ENCODE results near the gene TIMM10.
"Not testable (repeated sequence)": the region's sequence is repeated elsewhere in the genome, so short reads cannot be mapped to it uniquely, and the experiment has no call there.

TIMM10 gene

DNA sequence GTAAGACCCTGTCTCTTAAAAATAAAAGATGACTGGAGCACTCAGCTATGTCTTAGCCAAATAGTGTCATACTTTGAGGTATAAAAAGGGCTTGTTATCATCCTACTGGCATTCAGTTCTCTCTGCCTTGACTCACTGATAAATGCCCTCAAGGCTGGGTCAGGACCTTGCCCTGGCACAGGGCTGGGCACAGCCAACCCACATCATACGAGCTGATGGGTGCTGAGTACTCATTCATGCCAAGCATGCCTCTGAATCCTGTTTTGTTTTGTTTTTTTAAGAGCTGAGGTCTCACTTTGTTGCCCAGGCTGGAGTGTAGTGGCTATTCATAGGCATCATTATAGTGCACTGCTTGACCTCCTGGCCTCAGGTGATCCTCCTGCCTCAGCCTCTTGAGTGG lies 8.8 kb upstream of the TIMM10 start:
- no peak for DNase-seq

DNA sequence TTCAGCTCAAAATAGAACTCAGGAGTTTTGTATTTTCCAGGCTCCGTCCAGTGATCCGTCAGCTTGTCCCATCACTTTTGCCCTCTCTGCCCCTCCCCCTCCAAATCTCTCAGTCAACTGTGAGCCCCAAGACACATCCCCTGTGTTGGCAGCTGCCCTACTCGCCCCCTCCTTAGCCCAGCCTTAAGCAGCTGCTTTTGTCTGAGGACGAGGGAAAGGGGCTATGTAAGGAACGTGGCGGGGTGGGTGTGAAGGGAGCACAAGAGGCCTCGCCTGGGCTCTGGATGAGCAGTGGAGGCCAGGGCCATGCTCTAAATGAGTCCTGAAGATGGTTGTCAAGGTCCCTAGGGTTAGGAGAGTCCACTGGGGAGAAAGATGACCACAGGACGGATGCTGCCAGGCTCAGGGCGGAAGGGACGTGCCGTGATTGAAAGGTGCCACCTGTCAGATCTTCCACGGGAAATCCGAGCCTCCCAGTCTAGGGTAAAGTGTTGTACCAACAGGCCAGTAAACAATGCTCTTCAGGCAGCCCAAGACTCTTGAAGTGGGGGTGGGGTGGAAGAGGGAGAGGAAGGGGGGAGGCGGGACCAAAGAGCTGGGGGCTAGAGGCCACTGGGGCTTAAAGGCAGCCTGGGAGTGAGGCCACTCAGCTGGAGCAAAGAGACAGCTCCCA lies 6.5 kb upstream of the TIMM10 start, which contains the start of gene SMTNL1:
Gene SMTNL1 (plus strand): TSS at position 649 of the 673 bp plus-strand sequence. CDS start 5,048 bp downstream, outside the sequence.
- DNase-seq = no peak

DNA sequence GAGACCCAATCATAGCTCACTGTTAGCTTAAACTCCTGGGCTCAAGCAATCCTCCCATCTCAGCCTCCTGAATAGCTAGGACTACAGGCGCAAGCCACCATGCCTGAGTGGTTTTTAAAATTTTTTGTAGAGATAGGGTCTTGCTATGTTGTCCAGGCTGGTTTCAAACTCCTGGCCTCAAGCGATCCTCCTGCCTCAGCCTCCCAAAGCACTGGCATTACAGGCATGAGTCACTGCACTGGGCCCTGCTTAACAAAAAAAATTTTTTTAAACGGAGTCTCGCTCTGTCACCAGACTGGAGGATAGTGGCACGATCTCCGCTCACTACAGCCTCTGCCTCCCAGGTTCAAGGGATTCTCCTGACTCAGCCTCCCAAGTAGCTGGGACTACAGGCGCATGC lies 3.9 kb upstream of the TIMM10 start:
- not testable (repeated sequence) for DNase-seq

DNA sequence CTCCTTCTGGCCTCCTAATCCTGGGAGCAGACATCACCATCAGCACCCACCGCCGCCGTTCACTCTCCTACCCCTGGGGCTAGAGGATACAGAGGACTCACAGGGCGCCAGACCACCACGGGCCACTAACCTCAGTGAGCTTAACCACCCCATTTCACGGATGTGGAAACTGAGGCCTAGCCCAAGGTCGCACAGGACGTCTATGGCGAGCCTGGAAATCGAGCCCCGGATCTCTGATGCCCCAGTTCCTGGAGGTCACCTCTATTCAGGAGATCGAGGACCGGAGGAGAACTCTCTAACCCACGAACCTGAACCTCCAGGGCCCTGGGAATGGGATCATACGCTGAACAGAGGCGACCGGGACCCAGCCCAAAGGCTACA lies 349 bp downstream of the TIMM10 start:
- DNase-seq = no peak

- DNase-seq = no peak
Observed at GRCh38 chr11:57529012-57529411, 1.5 kb downstream of the TIMM10 start.

GRCh38 chr11:57527056-57527631 lies 3.4 kb downstream of the TIMM10 start:
- peak; percentile 66 for DNase-seq

GRCh38 chr11:57523419-57523818 lies 7.1 kb downstream of the TIMM10 start:
- DNase-seq = no peak

- DNase-seq = no peak
Observed at GRCh38 chr11:57521116-57521515, 9.4 kb downstream of the TIMM10 start.

DNA sequence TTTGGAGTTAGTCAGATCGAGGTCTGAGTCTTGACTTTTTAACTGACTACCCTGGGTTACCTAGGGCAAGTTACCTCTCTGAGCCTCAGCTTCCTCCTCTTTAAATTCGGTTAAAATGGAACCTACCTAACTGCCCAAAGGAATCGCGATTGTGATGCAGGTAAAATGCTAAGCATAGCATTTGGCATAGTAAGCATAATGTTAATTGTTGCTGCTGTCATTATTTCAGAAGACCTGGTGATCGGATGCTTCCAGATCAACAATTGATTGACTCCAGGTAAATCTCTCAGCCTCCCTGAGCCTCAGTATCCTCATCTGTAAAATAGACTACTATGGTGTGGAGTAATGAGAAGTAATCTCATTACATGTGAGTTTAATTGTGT lies 14.5 kb downstream of the TIMM10 start:
- no peak for DNase-seq

DNA sequence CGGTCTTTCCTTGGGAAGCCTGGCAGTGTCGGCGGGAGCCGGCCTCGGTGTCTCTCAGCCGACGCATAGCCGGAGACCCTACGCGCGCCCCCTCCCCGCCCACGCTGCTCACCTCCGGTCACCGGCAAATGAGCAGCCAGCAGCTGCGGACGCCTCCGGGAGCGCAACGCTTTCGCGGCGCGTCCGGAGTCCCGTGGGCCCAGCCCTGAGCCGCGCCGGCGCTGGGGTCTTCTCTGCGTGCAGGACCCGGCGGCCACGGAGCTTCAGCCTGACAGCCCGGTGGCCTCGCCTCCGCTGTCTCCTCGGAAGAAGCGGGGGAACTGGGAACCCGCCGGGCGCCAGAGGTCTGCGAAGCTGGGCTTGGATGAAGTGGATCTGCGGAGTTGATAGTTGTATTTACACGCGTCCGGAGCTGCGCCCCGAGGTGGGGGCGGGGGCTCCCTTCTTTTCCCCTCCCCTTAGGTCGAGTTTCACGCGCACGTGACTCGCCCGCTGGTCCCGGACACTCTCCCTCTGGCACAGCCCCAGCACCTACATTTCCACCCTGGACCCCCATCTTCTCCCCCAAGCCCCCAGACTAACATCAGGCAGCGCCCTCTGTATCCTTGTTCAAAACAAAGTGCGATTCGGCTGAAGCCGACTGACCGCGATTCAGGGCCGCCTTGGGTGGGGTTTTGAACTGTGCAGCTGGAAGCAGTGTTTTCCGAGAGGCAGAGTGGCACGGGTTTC lies 15.1 kb downstream of the TIMM10 start, which contains the start of gene SLC43A1:
Gene SLC43A1 (minus strand): TSS at position 371 of the 729 bp plus-strand sequence. CDS start 1,591 bp downstream, outside the sequence.
- peak; percentile 23 for DNase-seq

DNA sequence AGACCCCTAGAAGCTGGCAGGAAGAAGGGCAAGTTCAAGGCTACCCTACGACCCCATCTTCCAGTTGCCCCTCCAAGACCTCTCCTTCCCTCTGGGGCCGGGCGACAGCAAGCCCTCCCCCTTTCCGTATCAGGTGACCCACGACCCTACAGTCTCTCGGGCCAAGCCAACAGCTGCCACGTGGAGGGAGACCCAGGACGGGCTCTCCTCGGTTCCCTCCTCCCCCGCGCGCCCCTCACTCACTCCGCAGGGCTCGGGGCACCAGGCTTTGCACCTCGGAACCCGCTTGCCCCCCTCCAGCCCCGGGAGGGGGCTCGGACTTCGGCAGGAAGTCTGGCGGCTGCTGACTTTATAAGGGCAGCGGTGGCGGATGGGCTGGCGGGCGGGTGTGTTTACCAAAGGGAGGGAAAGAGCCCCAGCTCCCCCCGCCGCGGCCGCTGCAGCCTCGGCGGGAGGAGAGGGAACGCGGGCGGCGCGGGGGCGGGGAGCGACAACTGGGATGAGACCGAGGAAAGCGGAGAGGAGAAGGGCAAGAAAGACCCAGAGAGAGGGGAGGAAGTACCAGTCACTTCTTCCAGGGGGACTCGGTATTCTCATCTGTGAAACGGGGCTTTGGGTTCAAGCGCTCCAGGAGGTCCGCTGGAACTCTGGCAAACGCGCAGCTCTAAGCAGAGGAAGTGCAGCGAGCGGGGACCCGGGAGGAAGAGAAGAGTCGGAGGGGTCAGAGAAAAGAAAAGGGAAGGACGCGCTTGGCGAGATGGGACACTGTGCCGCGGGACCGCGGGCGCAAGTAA lies 15.8 kb downstream of the TIMM10 start:
- DNase-seq = peak; percentile 47

GRCh38 chr11:57513911-57514537 lies 16.5 kb downstream of the TIMM10 start:
- peak; percentile 39 for DNase-seq

- no peak for DNase-seq
Observed at GRCh38 chr11:57513452-57513795, 17.1 kb downstream of the TIMM10 start.

DNA sequence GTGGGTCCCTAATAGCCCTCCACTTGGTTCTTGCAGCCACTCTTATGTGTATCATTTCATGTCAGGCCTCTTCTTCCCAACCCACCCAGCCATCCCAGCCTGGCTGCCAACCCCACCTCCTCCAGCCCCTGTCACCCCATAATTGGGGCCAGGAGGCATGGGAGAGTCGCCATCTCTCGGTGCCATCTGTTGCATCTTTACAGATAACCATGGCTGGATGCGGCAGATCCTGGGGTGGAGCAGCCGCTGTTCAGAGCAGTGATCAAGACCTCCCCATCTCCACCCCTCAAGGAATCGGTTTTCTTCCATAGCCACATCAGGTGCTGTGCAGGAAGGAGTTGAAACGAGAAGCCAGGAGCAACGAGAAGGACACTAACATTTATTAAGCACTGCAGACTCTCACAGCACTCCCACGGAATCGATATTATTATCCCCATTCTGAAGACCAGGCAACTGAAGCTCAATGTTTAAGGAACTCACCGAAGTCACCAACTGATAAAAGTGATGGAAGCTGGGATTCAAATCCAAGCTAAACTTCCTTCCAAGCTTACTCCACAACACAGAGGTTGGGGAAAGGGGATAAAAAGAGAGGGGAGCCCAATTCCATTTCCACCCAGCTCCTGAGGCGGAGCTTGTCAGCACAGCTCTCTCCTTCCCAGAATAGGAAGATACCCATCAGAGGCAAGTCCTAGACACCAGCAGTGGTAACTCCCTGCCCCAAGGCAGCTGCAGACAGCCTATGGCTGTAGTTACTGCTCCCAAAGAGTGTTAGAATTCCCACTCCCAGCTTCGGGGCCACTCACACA lies 17.7 kb downstream of the TIMM10 start:
- DNase-seq = no peak

DNA sequence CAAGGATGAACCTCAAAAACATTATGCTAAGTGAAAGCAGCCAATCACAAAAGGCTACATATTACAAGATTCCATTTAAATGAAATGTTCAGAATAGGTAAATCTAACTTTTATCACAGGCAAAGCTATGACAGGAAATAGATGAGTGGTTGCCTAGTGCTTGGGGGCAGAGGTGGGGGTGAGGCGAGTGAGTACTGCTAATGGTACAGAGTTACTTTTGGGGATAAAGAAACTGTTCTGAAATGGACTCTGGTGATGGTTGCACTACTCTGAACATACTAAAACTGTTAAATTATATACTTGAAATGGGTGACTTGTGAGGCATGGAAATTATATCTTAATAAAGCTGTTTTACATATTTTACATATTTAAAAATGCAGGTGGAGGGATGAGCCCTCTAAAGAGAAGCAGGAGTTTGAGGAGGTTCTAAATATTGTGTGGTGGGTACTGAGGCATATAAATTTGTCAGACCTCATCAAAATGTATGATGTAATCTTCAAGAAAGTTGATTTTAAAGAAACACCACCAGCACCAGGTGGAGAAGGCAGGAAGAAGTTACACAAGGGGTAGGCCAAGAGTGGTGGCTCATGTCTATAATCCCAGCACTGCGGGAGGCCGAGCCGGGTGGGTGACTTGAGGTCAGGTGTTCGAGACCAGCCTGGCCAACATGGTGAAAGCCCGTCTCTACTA lies 18.7 kb downstream of the TIMM10 start:
- DNase-seq = no peak

- no peak for DNase-seq
Observed at GRCh38 chr11:57508341-57509170, 22.0 kb downstream of the TIMM10 start.

DNA sequence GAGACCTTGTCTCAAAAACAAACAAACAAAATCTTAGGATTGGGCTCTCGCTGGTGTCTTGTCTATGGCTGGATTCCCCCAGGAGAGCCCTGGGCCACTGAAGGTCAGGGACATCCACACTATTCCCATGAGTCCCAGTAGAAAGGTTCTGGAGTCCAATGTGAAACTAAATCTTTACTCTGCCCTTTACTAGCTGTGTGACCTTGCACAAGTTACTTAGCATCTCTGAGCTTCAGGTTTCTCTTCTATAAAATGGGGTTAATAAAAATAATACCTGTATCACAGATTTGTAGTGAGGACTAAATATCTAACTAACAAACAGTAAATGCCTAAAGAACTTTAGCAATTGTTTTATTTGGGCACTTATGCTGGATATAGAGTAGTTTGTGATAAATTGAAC lies 24.0 kb downstream of the TIMM10 start:
- DNase-seq = no peak

- DNase-seq = no peak
Observed at GRCh38 chr11:57504511-57504910, 26.0 kb downstream of the TIMM10 start.

GRCh38 chr11:57502870-57503269 lies 27.7 kb downstream of the TIMM10 start:
- DNase-seq = no peak

DNA sequence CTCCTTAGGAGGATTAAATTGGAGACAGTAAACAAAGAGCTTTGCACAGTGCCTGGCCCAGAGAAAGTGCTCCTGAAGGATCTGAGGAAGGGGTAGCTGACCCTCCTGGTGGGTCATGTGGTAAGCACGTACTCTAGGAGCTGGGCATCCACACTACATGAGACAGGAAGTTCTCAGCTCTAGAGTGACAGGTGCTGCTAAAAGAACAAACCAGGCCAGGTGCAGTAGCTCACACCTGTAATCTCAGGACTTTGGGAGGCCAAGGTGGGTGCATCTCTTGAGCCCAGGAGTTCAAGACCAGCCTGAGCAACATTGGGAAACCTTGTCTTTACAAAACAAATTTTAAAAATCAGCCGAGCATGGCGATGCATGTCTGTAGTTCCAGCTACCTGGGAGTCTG lies 28.2 kb downstream of the TIMM10 start:
- DNase-seq = no peak

Measured in stimulated activated CD4-positive, alpha-beta T cell treated with anti-CD3 and anti-CD28 coated beads, Interleukin-1b, Interleukin-23, amount 100 ng/mL, for 48 hours (primary cell).